ENCODE results near the gene OR5L2.
"Not testable (repeated sequence)": the region's sequence is repeated elsewhere in the genome, so short reads cannot be mapped to it uniquely, and the experiment has no call there.

DNA sequence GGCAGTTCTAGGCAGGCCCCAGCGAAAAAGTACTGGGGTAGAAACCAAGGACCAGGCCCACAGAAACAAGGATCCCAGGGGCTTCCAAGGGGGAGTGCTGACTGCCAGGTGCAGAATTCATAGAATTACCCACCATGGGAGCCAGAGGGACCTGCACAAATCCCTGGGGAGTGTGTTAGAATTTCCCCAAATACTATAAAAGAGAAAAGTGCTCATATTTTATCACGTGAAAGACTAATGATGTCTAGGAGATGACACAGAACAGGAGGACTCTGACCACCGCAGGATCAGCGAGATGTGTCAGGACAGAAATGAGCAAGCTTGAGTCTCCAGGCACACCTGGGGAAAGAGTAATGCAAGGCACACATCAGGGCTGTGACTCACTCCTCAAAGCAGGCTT is 40.3 kb downstream of the OR5L2 start:
- TF ChIP-seq EZH2 (IDR thresholded peaks at IDR 0.05); POLR2A (IDR thresholded peaks at IDR 0.05; ENCODE audit: borderline replicate concordance, extremely low read depth, insufficient read depth, insufficient read length); ZFX (IDR thresholded peaks at IDR 0.05); ELF1 (IDR thresholded peaks at IDR 0.05; ENCODE audit: borderline replicate concordance, low read depth): not testable (repeated sequence)
- TF ChIP-seq, protein P1, sequence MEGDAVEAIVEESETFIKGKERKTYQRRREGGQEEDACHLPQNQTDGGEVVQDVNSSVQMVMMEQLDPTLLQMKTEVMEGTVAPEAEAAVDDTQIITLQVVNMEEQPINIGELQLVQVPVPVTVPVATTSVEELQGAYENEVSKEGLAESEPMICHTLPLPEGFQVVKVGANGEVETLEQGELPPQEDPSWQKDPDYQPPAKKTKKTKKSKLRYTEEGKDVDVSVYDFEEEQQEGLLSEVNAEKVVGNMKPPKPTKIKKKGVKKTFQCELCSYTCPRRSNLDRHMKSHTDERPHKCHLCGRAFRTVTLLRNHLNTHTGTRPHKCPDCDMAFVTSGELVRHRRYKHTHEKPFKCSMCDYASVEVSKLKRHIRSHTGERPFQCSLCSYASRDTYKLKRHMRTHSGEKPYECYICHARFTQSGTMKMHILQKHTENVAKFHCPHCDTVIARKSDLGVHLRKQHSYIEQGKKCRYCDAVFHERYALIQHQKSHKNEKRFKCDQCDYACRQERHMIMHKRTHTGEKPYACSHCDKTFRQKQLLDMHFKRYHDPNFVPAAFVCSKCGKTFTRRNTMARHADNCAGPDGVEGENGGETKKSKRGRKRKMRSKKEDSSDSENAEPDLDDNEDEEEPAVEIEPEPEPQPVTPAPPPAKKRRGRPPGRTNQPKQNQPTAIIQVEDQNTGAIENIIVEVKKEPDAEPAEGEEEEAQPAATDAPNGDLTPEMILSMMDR (IDR thresholded peaks at IDR 0.05 in 2 of 3, conservative IDR thresholded peaks at IDR 0.05 in 1 of 3; ENCODE audit: borderline replicate concordance in 1 of 3, insufficient read depth in 1 of 3, low read depth in 2 of 3, low read length in 2 of 3), result not testable (repeated sequence)
- TF ChIP-seq, protein P2, sequence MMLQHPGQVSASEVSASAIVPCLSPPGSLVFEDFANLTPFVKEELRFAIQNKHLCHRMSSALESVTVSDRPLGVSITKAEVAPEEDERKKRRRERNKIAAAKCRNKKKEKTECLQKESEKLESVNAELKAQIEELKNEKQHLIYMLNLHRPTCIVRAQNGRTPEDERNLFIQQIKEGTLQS (IDR thresholded peaks at IDR 0.05), result not testable (repeated sequence)
